GM18505 (cell line): ENCODE measurements around the gene SERP1.
"Not testable (repeated sequence)": the region's sequence is repeated elsewhere in the genome, so short reads cannot be mapped to it uniquely, and the experiment has no call there.

Source experiments
- ATAC-seq: cut with Tn5 transposase; IDR thresholded peaks from one replicate; pipeline ENCODE4 v1.9.1; 2021; ENCODE audit not compliant: unreplicated experiment
- POLR2A ChIP-seq: IDR thresholded peaks from 4 replicates; pipeline ENCODE4 v1.6.1; 2011; ENCODE audit warnings: borderline replicate concordance; ENCODE audit not compliant: insufficient read depth, insufficient read length; ENCODE audit errors: extremely low read depth

SERP1 gene

GRCh38 chr3:150527464-150528255, 18.6 kb downstream of the SERP1 start:
- TF ChIP-seq POLR2A, result no peak
- no peak for ATAC-seq

DNA sequence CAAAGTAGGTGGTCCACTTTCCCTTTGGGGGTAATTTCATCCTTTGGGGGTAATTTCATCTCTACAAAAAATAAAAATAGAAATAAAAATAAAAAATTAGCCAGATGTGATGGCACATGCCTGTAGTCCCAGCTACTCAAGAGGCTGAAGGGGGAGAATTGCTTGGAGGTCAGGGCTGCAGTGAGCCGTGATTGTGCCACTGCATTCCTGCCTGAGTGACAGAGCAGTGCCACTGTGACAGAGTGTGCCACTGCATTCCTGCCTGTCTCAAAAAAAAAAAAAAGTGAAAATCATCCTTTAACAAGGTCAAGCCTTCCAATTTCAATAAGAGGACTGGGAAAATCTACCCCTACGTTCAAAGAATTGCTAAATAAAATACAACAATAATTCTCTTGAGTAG, 22.8 kb downstream of the SERP1 start:
- ATAC-seq, result no peak
- TF ChIP-seq POLR2A, result no peak

- no peak for TF ChIP-seq POLR2A
- ATAC-seq, result no peak
Observed at GRCh38 chr3:150521463-150521862, 24.8 kb downstream of the SERP1 start.

DNA sequence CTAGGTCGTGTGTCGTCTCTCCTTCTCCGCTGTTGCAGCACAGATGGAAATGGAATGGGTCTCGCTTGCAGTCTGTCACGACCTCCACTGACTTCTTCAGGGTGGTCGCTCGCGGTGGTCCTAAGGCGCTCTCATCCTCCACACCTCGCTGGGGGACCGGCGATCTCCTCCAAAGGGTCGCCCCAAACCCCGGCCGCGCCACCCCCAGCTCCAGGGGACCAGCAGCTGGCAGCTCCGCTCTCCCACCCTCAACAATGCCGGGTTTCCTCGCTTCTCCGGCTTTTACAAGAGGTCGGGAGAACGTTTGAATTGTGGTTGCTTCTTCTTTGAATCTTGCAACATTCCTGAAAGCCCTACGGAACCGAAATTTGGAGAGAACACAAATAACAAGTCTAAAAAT, 25.9 kb downstream of the SERP1 start:
- no peak for TF ChIP-seq POLR2A
- ATAC-seq, result no peak

DNA sequence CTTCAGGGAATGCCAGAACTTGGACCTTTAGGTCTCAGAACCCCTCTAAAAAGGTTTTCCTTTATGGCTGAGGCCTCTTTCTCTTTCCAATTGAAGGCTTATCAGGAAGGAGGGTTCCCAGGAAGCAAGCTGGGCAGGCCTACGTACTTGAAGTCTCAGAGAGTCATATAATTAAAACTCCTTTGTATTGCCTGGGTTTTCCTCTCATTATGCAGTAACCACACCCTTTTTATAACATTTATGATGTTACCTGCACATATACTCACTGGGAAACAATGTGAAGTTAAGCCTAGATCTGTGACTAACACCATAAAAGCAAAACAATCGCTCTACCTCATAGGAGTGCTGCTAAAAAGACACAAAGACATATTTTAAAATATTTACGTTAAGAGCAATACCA, 27.3 kb downstream of the SERP1 start:
- TF ChIP-seq POLR2A, result no peak
- ATAC-seq, result no peak

- ATAC-seq, result no peak
- TF ChIP-seq POLR2A, result no peak
Observed at GRCh38 chr3:150515210-150515609, 31.1 kb downstream of the SERP1 start.

DNA sequence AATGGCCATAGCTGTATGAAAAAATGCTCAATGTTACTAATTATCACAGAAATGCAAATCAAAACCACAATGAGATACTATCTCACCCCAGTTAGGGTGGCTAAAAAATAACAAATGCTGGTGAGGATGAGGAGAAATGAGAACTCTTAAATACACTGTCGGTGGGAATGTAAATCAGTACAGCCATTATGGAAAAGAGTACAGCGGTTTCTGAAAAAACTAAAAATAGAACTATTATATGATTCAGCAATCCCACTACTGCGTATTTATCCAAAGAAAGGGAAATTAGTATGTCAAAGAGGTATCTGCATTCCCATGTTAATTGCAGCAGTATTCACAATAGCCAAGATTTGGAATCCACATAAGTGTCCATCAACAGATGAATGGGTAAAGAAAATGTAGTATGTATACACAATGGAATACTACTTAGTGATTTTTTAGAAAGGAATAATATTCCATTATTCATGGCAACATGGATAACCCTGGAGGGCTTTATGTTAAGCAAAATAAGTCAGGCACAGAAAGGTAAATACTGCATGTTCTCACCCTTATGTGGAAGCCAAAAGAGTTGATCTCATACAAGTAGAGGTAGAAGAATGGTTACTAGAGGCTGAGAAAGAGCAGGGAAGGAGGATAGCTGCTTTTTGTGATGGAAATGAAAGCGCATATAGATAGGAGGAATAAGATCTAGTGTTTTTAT, 35.0 kb downstream of the SERP1 start:
- TF ChIP-seq POLR2A, result no peak

DNA sequence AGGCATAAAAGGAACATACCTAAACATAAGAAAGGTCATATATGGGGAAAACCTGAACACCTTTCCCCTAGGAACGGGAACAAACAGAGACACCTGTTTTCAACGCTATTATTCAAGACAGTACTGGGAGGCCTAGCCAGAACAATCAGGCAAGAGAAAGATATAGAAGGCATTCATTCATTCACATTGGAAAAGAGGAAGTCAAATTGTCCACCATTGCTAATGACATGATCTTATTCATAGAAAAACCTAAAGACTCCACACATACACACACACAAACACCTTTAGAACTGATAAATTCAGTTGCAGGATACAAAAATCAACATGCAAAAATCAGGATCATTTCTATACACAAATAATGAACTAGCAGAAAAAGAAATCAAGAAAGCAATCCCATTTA, 36.5 kb downstream of the SERP1 start:
- no peak for ATAC-seq
- no peak for TF ChIP-seq POLR2A

More for the DNA sequence above, 35.0 kb downstream of the SERP1 start:
- no peak for ATAC-seq

- no peak for ATAC-seq
- no peak for TF ChIP-seq POLR2A
Observed at GRCh38 chr3:150508401-150508800, 37.9 kb downstream of the SERP1 start.

- ATAC-seq, result no peak
Observed at GRCh38 chr3:150504483-150504882, 41.8 kb downstream of the SERP1 start.

GRCh38 chr3:150503402-150504099, 42.7 kb downstream of the SERP1 start:
- no peak for ATAC-seq
- TF ChIP-seq POLR2A, result no peak

More at GRCh38 chr3:150504483-150504882, 41.8 kb downstream of the SERP1 start:
- TF ChIP-seq POLR2A, result no peak

DNA sequence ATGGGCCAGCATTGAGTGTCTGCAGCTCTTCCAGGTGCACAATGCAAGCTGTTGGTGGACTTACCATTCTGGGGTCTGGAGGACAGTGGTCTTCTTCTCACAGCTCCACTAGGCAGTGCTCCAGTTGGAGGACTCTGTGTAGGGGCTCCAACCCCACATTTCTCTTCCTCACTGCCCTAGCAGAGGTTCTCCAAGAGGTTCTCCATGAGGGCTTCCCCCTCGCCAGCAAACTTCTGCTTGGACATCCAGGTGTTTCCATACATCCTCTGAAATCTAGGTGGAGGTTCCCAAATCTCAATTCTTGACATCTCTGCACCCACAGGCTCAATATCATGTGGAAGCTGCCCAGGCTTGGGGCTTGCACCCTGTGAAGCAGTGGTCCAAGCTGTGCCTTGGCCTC, 45.3 kb downstream of the SERP1 start:
- ATAC-seq, result not testable (repeated sequence)

- TF ChIP-seq POLR2A, result no peak
- ATAC-seq, result no peak
Observed at GRCh38 chr3:150497956-150498355, 48.3 kb downstream of the SERP1 start.
